HepG2 (cell line): ENCODE measurements around the gene HSPA1L. TPM values are rescaled to one million over a fixed set of nuclear protein-coding genes. Genes with fewer than 3 reads are reported as not detected.

Experiments used
- AGO1 ChIP-seq: fragments of 200-400 bp; formaldehyde crosslinking; IDR thresholded peaks from 2 replicates; pipeline ENCODE4 v1.6.1; 2017; ENCODE audit warnings: mild to moderate bottlenecking, low read depth, low read length, moderate library complexity; ENCODE audit not compliant: poor library complexity, severe bottlenecking
- ATF7 ChIP-seq, 2 experiments: fragments of 450-650 bp in 1 of 2; sonication (generic) in 1 of 2; formaldehyde crosslinking in 1 of 2; IDR thresholded peaks; 2 replicates each; pipeline versions ENCODE4 v1.4.0 to v1.6.1; 2016 to 2020; ENCODE audit warnings: antibody characterized with exemption in 1 of 2, mild to moderate bottlenecking in 1 of 2, missing genetic modification reagents in 1 of 2
- ATRX ChIP-seq: sonication (generic); formaldehyde crosslinking; IDR thresholded peaks from 2 replicates; pipeline ENCODE4 v1.4.0; 2020; ENCODE audit warnings: missing genetic modification reagents, borderline replicate concordance
- EEA1 ChIP-seq: sonication (generic); formaldehyde crosslinking; IDR thresholded peaks from 2 replicates; pipeline ENCODE4 v1.5.1; 2020; ENCODE audit warnings: mild to moderate bottlenecking, missing genetic modification reagents, borderline replicate concordance
- IKZF1 ChIP-seq: fragments of 450-650 bp; IDR thresholded peaks from 2 replicates; pipeline ENCODE4 v1.7.1; 2016
- MED8 ChIP-seq: sonication (generic); formaldehyde crosslinking; IDR thresholded peaks from 2 replicates; pipeline ENCODE4 v1.8.1; 2023; ENCODE audit warnings: mild to moderate bottlenecking, missing genetic modification reagents; ENCODE audit not compliant: insufficient replicate concordance
- MZF1 ChIP-seq: sonication (generic); formaldehyde crosslinking; IDR thresholded peaks from 2 replicates; pipeline ENCODE4 v1.8.1; 2023; ENCODE audit warnings: mild to moderate bottlenecking, missing genetic modification reagents, borderline replicate concordance
- NONO ChIP-seq, 2 experiments: fragments of 450-650 bp in 1 of 2; sonication (generic) in 1 of 2; formaldehyde crosslinking in 1 of 2; IDR thresholded peaks in 1 of 2; conservative IDR thresholded peaks in 1 of 2; 2 replicates each; pipeline versions ENCODE4 v1.6.1 to v1.8.0; 2017 to 2022; ENCODE audit warnings: mild to moderate bottlenecking in 1 of 2, missing genetic modification reagents in 1 of 2, moderate library complexity in 1 of 2
- PCBP2 ChIP-seq: fragments of 200-400 bp; formaldehyde crosslinking; optimal IDR thresholded peaks from 2 replicates; pipeline ENCODE3; 2018; ENCODE audit warnings: low read length, low read depth; ENCODE audit not compliant: poor library complexity, severe bottlenecking
- POLR2AphosphoS5 ChIP-seq: IDR thresholded peaks from 2 replicates; pipeline ENCODE4 v1.6.1; 2012; ENCODE audit warnings: low read depth, low read length
- RFX5 ChIP-seq: IDR thresholded peaks from 2 replicates; pipeline ENCODE4 v1.6.1; 2011; ENCODE audit warnings: low read depth, low read length, improper control_type of control experiment
- SP140L ChIP-seq: sonication (generic); formaldehyde crosslinking; IDR thresholded peaks from 2 replicates; pipeline ENCODE4 v1.4.0; 2020; ENCODE audit warnings: missing genetic modification reagents, borderline replicate concordance
- SP2 ChIP-seq: sonication (generic); formaldehyde crosslinking; IDR thresholded peaks from 2 replicates; pipeline ENCODE4 v1.5.1; 2020; ENCODE audit warnings: mild to moderate bottlenecking, missing genetic modification reagents
- ZFP90 ChIP-seq: sonication (generic); formaldehyde crosslinking; IDR thresholded peaks from 2 replicates; pipeline ENCODE4 v1.8.0; 2022; ENCODE audit warnings: missing genetic modification reagents, mild to moderate bottlenecking, inconsistent platforms, borderline replicate concordance
- ZNF263 ChIP-seq: sonication (generic); formaldehyde crosslinking; IDR thresholded peaks from 2 replicates; pipeline ENCODE4 v1.4.0; 2020; ENCODE audit warnings: missing genetic modification reagents
- ZNF468 ChIP-seq: sonication (generic); formaldehyde crosslinking; IDR thresholded peaks from 2 replicates; pipeline ENCODE4 v1.8.0; 2022; ENCODE audit warnings: mild to moderate bottlenecking, moderate library complexity, missing genetic modification reagents
- ZNF501 ChIP-seq: sonication (generic); formaldehyde crosslinking; IDR thresholded peaks from 2 replicates; pipeline ENCODE4 v1.5.1; 2020; ENCODE audit warnings: mild to moderate bottlenecking, moderate library complexity, missing genetic modification reagents
- ZNF546 ChIP-seq: sonication (generic); formaldehyde crosslinking; conservative IDR thresholded peaks from 2 replicates; pipeline ENCODE4 v1.8.1; 2023; ENCODE audit warnings: mild to moderate bottlenecking, missing genetic modification reagents
- polyA plus RNA-seq, 8 experiments: library from polyadenylated mRNA; depleted of rRNA in 3 of 8; stranded (reverse) in 7 of 8; unstranded in 1 of 8; fragments of >200 nt; fragmentation: Illumina TruSeq in 4 of 8; extraction: Trizol in 4 of 8; gene quantifications; 2 replicates each; pipeline versions ENCODE4 v1.2.1 to v1.2.3, GENCODE V29; 2011 to 2016; ENCODE audit warnings: low read depth in 4 of 8, missing spikeins in 1 of 8, mixed read lengths in 1 of 8; ENCODE audit not compliant: insufficient read depth in 1 of 8
- total RNA-seq, 5 experiments: library from RNA; depleted of rRNA; stranded (reverse); fragments of >200 nt; fragmentation: Illumina TruSeq; extraction: Trizol; gene quantifications; 2 replicates each; pipeline ENCODE4 v1.2.3, GENCODE V29; 2016; ENCODE audit warnings: low read depth in 1 of 5
- TF ChIP-seq, protein P1 (sequence below): sonication (generic); formaldehyde crosslinking; IDR thresholded peaks from 2 replicates; pipeline ENCODE4 v1.8.1; 2023; ENCODE audit warnings: missing genetic modification reagents, mild to moderate bottlenecking, borderline replicate concordance
- TF ChIP-seq, protein P2 (sequence below): sonication (generic); formaldehyde crosslinking; IDR thresholded peaks from 2 replicates; pipeline ENCODE4 v1.4.0; 2020; ENCODE audit warnings: missing genetic modification reagents, borderline replicate concordance
- TF ChIP-seq, protein P3 (sequence below): sonication (generic); formaldehyde crosslinking; IDR thresholded peaks from 2 replicates; pipeline ENCODE4 v1.8.1; 2022; ENCODE audit warnings: mild to moderate bottlenecking, missing genetic modification reagents
- TF ChIP-seq, protein P4 (sequence below): sonication (generic); formaldehyde crosslinking; IDR thresholded peaks from 2 replicates; pipeline ENCODE4 v1.8.0; 2022; ENCODE audit warnings: missing genetic modification reagents, low read depth, mild to moderate bottlenecking, borderline replicate concordance

HSPA1L gene
- total and polyA plus RNA-seq, 2 of the 13 experiments (the other 11 are each of a cell fraction or from before 2014, with no cell fraction given): 0.55 to 1.0 TPM

DNA sequence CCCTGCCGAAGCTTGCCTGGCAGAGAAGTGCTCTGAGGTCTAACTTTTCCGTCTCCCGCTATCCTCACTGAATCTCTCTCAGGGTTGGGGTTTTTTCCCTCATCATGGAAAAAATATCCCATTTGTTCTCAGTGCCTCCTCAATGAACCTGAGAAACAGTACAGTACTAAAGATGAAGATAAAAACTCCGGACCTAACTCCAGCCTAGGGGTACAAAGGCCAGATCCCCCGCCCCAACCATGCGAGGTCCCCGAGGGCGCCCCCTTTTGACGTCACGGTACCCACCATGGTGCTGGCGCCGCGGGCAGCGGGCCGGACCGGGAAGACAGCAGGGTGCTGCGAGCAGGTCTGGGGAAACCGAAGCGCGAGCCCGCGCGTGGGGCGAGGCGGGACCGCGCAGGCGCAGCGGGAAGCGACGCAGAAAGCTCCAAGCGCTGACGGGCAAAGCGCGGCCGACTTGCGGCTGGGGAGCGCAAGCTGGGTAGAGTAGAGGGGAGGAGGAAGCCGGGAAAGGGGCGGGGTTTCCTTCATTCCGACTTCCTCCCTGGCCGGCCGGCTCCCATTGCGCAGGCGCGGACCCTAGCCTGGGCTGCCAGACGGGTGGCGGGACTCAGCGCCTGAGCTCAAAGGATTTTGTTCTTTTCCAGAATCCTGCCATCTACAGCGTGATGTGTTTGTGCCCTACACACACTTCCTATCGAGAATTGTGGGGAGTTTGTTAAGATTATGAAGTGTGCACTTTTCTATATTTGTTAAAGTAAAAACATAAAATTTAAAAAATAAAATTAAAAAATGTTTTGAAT, 8.4 kb downstream of the HSPA1L start, which contains the start of gene LSM2 (continued):
- no peak for TF ChIP-seq PCBP2
- no peak for TF ChIP-seq ATRX (CRISPR knock-in tag)
- TF ChIP-seq, protein P1, sequence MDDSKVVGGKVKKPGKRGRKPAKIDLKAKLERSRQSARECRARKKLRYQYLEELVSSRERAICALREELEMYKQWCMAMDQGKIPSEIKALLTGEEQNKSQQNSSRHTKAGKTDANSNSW (CRISPR knock-in tag): peak; percentile 34; the same call in 1 of the 2 replicates
- no peak for TF ChIP-seq IKZF1
- peak; percentile 69; the same call in 1 of the 2 replicates for TF ChIP-seq MZF1 (CRISPR knock-in tag)
- peak; percentile 86 for TF ChIP-seq POLR2AphosphoS5
- peak; percentile 83; the same call in 1 of the 2 replicates for TF ChIP-seq EEA1 (CRISPR knock-in tag)
- peak; percentile 76 for TF ChIP-seq MED8 (CRISPR knock-in tag)
- TF ChIP-seq ZFP90 (CRISPR knock-in tag): peak; percentile 58; the same call in 1 of the 2 replicates
- 0 out of 2 replicates have a peak, but pooled peaks have one; percentile 6 for TF ChIP-seq RFX5
- peak; percentile 89; the same call in 1 of the 2 replicates for TF ChIP-seq ZNF546 (CRISPR knock-in tag)
- no peak for TF ChIP-seq SP140L
- TF ChIP-seq NONO (IDR thresholded peaks at IDR 0.05): no peak
- TF ChIP-seq NONO (CRISPR knock-in tag; conservative IDR thresholded peaks at IDR 0.05): peak; percentile 99
- TF ChIP-seq, protein P2, sequence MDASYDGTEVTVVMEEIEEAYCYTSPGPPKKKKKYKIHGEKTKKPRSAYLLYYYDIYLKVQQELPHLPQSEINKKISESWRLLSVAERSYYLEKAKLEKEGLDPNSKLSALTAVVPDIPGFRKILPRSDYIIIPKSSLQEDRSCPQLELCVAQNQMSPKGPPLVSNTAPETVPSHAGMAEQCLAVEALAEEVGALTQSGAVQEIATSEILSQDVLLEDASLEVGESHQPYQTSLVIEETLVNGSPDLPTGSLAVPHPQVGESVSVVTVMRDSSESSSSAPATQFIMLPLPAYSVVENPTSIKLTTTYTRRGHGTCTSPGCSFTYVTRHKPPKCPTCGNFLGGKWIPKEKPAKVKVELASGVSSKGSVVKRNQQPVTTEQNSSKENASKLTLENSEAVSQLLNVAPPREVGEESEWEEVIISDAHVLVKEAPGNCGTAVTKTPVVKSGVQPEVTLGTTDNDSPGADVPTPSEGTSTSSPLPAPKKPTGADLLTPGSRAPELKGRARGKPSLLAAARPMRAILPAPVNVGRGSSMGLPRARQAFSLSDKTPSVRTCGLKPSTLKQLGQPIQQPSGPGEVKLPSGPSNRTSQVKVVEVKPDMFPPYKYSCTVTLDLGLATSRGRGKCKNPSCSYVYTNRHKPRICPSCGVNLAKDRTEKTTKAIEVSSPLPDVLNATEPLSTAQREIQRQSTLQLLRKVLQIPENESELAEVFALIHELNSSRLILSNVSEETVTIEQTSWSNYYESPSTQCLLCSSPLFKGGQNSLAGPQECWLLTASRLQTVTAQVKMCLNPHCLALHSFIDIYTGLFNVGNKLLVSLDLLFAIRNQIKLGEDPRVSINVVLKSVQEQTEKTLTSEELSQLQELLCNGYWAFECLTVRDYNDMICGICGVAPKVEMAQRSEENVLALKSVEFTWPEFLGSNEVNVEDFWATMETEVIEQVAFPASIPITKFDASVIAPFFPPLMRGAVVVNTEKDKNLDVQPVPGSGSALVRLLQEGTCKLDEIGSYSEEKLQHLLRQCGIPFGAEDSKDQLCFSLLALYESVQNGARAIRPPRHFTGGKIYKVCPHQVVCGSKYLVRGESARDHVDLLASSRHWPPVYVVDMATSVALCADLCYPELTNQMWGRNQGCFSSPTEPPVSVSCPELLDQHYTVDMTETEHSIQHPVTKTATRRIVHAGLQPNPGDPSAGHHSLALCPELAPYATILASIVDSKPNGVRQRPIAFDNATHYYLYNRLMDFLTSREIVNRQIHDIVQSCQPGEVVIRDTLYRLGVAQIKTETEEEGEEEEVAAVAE (CRISPR knock-in tag): peak; percentile 82; the same call in 1 of the 2 replicates
- TF ChIP-seq, protein P3, sequence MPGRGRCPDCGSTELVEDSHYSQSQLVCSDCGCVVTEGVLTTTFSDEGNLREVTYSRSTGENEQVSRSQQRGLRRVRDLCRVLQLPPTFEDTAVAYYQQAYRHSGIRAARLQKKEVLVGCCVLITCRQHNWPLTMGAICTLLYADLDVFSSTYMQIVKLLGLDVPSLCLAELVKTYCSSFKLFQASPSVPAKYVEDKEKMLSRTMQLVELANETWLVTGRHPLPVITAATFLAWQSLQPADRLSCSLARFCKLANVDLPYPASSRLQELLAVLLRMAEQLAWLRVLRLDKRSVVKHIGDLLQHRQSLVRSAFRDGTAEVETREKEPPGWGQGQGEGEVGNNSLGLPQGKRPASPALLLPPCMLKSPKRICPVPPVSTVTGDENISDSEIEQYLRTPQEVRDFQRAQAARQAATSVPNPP (CRISPR knock-in tag): peak; percentile 82; the same call in 1 of the 2 replicates
- TF ChIP-seq SP2 (CRISPR knock-in tag): peak; percentile 69; the same call in 1 of the 2 replicates
- TF ChIP-seq ZNF501: peak; percentile 98
- peak; percentile 70 for TF ChIP-seq AGO1
- TF ChIP-seq, protein P4, sequence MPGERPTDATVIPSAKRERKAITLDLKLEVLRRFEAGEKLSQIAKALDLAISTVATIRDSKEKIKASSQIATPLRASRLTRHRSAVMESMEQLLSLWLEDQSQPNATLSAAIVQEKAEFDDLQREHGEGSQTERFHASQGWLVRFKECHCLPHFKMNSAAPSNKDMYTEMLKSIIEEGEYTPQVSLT: no peak
- peak; percentile 84 for TF ChIP-seq ZNF263 (CRISPR knock-in tag)
- no peak for TF ChIP-seq ATF7 (IDR thresholded peaks at IDR 0.05)
- peak; percentile 83 for TF ChIP-seq ATF7 (CRISPR knock-in tag; IDR thresholded peaks at IDR 0.05)
- peak; percentile 83; the same call in 1 of the 2 replicates for TF ChIP-seq ZNF468 (CRISPR knock-in tag)
